ENCODE results near the gene SELENOM.
"Not testable (repeated sequence)": the region's sequence is repeated elsewhere in the genome, so short reads cannot be mapped to it uniquely, and the experiment has no call there.

Gene SELENOM

DNA sequence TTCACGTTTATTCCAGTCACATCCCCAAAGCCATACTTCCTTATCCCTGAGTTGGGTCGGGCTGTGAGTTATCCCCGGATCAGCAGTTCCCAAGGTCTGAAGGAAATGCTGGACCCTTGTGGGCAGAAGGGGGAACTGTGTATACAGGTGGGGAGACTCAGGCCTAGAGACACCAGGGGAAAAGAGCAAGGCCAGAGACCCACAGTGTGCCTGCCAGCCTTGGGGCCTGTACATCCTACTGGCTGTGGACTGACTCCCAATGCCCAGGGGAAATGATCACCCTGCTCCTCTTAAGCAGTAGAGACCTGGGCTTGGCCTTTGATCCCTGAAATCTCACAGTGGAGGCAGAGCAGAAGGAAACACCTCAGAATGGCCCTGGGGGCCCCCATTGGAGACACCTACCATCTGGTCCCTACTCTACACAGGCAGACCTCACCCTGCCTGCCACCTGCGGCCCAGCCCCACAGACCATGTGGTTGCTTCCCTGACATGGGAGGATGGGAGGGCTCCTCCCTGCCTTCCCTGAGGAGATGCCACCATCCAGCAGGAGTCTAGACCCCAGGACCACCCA is 1.3 kb downstream of the SELENOM start:
- in situ Hi-C loops (cut with MboI; ENCODE audit: low sequenced_read_pairs): no loop called here

DNA sequence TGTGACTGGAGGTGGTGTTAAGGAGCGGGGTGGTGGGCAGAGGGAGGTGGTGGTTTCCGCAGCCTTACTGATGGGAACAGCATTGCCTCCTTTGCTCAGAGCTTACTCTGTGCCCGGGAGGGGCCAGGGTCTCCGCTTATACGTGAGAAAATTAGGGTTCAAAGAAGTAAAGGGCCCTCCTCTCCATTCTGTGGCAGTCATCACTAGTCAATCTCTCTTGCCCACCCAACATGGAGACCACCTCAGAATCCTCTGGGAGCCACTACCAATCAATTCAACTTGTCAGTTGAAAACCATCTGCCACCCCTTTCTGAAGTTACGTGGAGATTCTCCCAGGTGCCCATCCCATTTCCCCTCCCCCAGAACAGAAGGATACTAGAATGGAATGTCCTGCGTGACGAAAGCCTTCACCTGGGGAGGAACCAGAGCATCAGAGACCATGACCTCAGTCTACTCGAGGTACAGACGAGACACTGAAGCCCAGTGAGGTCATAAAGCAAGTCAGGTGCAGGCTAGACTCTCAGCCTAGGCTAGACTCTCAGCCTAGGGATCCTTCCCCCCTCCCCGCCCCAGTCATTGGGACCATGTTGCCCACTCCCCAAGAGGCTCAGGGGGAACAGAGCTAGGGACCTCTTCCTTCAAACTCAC is 2.0 kb downstream of the SELENOM start:
- in situ Hi-C loops (cut with MboI; ENCODE audit: low sequenced_read_pairs): no loop called here

DNA sequence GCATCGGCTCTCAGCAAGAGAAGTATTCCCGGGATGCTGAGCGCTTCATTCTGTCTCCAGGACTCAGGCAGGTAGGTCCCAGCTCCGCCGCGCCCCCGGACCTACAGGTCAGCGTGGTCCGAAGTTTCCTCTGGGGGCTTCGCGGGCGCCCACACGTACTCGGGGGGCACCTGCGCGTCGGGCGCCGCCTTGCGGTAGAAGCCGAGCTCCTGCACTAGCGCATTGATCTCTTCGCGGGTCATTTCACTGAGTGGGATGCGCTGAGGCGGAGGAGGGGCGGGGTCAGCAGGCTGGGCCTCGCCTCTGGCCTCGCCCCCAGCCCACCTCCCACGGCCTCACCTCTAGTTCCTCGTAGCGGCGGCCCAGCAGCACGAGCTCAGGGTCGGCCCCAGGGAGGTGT is 2.5 kb downstream of the SELENOM start:
- in situ Hi-C loops (cut with MboI; ENCODE audit: low sequenced_read_pairs): no loop called here

DNA sequence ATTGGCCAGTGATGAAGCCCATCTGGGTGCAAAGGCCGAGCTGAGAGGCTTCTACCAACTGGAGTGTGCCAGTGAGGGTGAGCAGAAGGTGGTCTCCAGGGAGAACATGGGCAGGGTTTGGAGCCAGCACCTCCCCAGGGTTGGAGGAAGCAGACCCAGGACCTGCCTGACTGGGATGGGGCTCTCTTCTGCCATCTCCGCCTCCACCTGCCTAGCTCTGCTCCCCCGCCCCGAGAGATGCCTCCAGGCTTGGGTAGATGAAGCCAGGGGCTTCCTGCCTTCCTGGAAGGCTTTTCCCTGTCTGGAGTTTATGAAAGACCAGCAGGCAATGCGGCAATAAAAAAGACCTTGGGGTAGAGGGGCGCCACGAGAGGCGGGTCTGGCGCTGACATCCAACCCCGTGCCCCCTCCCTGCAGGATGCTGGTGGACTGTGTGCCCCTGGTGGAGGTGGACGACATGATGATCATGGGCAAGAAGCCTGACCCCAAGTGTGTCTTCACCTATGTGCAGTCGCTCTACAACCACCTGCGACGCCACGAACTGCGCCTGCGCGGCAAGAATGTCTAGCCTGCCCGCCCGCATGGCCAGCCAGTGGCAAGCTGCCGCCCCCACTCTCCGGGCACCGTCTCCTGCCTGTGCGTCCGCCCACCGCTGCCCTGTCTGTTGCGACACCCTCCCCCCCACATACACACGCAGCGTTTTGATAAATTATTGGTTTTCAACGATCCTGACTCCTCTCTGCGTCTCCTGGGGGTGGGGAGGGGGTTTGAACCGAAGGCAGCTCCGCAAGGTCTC is 3.3 kb downstream of the SELENOM start:
- in situ Hi-C loops (cut with MboI; ENCODE audit: low sequenced_read_pairs): no loop called here

DNA sequence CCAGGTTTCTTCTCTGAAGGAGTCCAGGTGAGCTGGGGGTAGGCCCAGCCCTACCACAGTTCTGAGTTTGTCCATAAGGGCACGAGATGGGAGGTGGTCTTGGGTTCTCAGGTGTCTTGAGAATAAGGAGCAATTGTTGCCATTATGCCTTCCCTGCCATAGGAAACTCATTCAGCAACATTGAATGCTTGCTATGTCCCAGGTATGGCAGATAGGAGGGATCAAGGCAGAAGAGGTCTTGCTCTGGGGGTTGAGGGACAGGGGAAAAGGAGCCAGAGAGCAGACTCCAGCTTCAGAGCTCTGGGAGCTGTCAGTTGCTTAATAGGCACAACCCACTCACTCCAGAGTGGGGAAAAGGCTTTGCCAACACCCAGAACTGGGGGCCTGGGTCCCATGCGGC is 4.3 kb downstream of the SELENOM start:
- in situ Hi-C loops (cut with MboI; ENCODE audit: low sequenced_read_pairs): no loop called here

DNA sequence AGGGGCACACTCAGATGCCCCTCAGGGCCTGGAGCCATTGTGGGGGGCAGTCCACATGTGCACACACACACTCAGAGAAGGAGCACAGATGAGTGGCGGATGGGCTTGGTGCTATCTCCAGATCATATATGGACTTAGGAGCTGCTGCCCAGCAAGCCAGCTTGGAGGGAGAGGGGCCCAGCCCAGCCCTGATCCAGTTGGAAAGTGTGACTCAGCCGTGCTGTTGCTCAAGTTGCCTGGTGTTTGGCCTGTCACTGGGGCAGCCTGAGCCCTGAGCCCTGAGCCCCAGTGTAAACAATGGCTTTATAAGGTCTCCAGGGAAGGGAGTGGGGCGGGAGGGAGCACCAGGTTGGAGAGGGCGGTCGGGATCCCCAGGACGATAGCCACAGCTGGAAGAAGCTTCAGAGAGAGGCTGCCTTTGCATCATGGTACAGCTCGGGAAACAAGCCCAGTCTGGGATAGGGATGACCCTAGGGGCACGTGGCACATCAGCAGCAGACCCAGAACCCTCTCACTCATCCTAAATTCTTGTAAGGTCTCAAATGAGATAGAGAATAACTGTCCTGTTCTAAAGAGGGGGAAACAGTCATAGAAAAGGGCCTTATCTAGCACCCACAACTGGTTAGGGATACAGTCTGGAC is 4.8 kb downstream of the SELENOM start:
- in situ Hi-C loops (cut with MboI; ENCODE audit: low sequenced_read_pairs): no loop called here

DNA sequence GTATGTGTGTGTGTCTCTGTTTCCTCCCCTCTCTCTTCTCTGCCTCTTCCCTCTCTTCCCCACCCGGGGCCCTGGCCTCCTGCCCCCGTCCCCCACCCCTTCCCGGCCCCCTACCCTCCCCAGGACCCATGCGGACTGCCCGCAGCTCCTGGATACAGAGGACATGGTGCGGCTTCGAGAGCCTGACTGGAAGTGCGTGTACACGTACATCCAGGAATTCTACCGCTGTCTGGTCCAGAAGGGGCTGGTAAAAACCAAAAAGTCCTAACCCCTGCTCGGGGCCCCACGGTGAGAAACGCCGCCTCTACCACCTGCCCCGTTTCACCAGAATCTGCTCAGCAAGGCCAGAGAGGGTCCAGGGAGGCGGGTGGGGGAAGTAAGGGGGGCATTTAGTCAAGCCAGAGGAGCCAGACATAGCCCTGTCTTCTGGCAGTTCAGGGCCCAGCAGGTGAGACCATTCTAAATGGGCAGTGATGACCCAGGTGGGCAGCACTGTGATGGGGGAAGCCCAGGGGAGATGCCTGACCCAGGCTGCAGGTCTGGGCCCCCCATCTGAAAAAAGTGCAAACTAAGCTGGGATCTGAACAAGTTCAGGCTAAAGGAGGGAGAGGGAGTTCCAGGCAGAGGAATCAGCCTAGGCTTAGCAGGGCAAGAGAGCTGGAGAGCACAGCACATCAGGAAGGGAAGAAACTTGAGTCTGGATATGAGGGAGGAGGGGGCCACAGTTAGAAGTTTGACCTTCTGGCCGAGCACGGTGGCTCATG is 6.4 kb downstream of the SELENOM start:
- in situ Hi-C loops (cut with MboI; ENCODE audit: low sequenced_read_pairs): no loop called here

DNA sequence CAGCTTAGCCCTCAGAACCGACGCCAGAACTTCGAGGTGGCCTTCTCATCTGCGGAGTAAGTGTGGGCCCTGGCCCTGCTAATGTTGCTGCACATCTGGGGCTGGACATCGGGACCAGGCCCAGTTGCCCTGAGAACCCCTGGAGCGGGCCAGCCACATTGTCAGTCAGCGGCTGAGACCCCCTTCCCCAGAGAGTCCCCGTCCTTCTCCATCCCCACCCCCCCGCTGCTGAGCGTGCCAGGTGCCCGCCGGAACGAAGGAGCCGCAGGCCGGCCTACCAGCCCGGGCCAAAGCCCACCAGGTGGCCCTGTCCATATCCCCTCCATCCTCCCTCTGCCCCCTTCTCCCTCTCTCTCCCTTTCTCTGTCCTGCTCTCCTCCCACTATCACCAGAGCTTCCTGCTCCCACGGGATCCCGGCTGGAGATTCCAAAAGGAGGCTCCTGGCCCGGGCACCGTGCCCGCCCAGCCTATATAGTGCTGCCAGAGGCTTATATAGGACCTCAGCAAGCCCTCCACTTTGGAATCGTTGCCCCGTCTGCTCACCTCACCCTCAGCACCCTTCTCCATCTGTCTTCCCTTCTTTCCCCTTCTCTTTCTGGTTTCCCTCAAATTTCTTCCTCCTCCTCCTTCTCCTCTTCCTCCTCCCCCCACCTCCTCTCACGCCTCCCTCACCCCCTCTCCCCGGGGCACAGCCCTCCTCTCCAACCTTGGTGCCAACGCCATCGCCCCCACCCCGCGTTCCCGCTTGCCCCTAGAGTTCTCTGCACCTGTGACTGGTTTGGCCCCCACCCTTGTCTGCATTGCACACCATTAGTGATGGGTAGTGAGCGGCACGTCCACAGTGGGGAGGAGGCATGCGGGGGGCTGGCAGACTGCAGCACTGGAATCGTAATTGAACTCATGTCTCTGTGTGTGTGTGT is 7.3 kb downstream of the SELENOM start:
- in situ Hi-C loops (cut with MboI; ENCODE audit: low sequenced_read_pairs): no loop called here

DNA sequence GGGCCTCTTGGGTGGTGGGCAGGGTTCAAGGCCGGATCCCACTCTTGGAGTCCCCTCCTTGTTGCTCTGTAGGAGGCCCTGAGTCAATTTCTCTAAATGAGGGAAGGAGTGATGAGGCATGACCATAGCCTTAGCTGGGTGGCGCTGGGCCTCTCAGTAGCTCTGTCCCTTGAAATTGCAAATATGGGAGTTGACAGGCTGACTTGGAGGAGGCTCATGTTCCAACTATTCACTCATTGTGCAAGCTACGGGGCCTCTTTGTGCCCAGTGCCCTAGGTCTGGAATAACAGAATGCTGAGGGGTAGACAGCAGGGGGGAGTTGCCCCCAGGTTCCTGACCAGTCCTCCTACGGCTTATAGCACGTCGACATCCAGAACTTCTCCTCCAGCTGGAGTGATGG is 8.0 kb downstream of the SELENOM start:
- in situ Hi-C loops (cut with MboI; ENCODE audit: low sequenced_read_pairs): no loop called here

DNA sequence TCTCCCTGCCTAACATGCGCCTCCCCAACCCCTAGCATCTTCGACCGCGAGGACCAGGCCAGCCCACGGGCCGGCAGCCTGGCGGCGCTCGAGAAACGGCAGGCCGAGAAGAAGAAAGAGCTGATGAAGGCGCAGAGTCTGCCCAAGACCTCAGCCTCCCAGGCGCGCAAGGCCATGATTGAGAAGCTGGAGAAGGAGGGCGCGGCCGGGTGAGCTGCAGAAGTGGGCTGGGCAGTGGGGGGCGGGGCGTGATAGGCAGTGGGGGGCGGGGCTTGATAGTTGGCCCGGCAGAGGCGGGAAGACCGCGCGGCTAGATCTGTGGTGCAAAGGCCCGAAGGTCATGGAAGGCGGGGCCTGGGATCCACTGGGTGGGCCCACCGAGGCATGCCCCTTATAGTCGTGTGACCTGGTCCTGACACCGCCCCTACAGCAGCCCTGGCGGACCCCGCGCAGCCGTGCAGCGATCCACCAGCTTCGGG is 8.7 kb downstream of the SELENOM start:
- in situ Hi-C loops (cut with MboI; ENCODE audit: low sequenced_read_pairs): no loop called here

DNA sequence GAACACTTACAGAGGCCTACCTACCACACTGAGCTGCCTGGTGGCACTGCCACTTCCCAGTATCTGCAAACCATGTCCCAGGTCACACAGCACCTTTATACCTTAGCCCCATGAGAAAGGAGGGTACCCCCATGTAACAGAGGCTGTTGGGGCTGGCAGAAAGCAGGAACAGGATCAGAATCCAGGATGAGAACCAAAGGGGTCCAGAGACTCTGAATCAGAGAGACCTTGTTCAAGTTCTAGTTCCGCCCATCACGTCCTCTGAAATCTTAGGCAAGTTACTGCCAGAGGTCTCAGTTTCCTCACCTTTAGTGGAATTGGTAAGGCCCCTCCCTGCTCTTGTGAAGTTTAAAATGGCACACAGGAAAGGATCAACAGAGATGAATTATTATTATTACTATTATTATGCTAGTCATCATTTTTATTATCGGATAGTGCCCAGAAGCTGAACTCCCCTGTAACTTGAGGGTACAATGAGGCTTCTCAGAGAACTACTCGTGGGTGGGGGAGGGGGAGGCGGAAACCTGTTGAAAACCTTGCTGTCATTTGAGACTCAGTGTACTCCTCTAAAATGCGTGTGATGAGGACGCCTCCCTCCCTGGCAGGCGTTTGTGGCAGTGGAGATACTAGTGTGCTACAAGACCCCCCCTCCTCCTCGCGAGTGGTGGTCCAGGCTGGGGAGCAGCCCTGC is 9.3 kb downstream of the SELENOM start:
- in situ Hi-C loops (cut with MboI; ENCODE audit: low sequenced_read_pairs): no loop called here

DNA sequence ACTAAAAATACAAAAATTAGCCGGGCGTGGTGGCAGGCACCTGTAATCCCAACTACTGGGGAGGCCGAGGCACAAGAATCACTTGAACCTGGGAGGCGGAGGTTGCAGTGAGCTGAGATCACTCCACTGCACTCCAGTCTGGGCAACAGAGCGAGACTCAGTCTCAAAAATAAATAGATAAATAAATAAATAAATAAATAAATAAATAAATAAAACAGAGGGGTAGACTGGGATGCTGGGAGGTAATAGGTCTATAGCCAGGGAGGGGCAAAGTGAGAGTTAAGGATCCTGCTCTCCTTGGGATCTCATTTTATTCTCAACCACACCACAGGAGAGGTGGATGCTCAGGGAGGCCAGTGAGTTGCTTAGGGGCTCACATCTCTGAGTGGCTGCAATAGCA is 9.8 kb downstream of the SELENOM start:
- in situ Hi-C loops (cut with MboI; ENCODE audit: low sequenced_read_pairs): not testable (repeated sequence)

DNA sequence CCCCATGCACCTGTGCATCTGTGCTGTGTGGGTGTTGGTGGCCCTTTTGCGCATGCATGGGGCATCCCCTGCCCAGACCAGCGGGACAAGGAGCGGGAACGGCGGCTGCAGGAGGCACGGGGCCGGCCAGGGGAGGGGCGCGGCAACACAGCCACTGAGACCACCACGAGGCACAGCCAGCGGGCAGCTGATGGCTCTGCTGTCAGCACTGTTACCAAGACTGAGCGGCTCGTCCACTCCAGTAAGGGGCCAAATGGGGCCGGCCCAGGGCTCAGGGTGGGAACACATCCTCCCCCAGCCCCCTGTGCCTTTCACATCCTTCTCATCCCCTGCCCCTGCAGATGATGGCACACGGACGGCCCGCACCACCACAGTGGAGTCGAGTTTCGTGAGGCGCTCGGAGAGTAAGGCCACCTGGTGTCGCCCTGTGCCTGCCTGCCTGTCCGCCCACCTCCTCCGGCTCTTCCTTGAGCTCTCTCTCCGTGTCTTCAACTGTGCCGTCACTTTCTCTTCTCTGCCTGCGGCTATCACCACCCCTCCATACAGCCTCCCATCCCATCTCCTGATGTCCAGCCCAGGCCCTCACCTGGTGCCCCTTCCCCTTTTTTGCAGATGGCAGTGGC is 10.6 kb downstream of the SELENOM start:
- in situ Hi-C loops (cut with MboI; ENCODE audit: low sequenced_read_pairs): no loop called here

DNA sequence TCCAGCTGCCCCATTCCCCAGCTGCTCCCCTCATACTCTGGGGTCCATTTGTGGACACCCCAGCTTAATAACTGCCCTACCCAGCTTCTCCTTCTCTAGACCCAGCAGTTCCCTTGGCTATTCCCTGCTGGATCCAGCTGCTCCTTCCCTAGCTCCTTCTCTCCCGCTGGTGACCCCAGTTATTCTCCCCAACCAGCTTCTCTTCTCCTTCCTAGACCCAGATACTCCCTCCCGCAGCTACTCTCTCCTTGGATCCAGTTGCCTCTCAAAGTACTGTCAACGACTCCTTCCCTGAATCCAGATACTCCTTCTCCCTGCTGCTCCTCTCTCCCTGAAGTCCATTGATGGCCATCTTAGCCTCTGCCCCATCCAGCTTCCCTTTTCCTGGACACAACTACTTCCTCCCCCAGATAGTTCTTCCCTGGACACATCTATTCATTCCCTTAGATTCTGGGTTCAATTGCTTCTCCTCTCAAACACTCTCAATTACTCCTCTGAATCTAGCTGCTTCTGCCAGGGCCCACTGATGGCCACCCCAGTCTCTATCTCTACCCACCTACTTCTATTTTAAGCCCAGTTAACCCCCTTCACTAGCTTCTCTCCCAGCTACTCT is 11.6 kb downstream of the SELENOM start:
- in situ Hi-C loops (cut with MboI; ENCODE audit: low sequenced_read_pairs): no loop called here

DNA sequence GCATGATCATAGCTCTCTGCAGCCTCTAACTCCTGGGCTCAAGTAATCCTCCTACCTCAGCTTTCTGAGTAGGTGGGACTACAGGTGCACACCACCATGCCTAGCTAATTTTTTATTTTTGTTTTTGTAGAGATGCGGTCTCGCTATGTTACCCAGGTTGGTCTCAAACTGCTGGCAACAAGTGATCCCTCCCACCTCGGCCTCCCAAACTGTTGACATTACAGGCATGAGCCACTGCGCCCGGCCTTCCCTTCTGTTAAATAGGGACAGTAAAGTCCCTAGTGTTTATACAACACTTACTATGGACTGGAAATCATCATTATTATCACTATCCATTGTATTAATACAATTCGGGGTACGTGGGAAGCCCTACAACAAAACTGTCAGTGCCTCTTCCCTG is 12.6 kb downstream of the SELENOM start:
- in situ Hi-C loops (cut with MboI; ENCODE audit: low sequenced_read_pairs): no loop called here

DNA sequence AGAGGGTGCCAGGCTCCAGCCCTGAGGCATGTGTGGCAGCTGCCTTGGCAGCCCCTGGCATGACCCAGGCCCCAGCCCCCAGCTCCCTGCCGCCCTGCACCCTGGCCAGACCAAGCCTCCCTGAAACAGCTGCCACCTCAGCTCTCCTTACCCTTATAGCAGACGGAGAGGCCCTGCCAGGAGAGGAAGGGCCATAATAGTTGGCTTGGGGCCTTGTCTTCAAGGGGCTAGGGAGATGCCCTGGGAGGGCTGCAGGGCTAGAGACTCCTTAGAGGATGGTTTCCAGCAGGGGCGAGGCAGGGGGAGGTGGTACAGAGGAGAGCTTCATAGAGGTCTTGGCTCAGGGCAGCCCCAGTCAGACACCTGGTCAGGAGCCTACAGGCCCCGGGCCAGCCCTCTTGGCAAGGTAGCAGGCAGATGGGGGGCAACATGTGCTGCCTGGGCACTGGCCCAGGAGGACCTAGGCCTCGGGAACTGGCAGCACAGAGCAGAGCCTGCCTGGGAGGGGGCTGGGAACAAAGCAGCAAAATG is 13.3 kb downstream of the SELENOM start:
- in situ Hi-C loops (cut with MboI; ENCODE audit: low sequenced_read_pairs): no loop called here

DNA sequence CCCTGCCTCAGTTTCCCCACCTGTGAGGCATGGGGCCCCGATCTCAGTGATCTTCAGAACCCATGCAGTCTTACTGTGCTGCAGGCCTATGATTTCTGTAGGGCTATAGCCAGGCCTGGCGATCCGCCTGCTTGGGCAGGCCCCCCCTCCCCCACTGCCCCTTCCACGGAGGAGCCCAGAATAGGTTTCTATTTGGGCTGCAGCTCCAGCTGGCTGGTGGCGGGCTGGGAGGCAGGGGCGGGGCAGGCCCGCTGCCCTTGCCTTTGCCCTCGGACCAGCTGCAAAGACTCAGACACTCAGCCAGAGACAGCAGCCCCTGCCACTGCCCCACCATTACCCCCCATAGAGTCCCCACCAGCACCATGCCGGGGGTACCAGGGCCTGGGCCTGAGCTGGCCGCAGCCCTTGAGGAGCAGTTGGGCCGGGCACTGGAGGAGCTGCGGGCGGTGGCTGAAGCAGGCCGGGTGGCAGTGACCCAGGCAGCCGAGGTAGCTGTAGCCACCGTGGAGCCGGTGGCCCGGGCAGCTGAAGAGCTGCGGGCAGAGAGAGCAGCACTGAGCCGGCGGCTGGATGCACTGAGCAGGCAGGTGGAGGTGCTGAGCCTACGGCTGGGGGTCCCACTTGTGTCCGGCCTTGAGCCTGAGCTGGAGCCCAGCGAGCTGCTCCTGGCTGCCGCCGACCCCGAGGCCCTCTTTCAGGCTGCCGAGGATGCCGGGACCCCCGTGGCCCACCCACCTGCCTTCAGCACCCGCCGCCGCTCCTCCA is 14.1 kb downstream of the SELENOM start:
- in situ Hi-C loops (cut with MboI; ENCODE audit: low sequenced_read_pairs): no loop called here

All from HL-60/S4 treated with phorbol 12-myristate 13-acetate at 8.2 ng/mL for 4 days and 3 days (cell line).